HL-60/S4 (cell line): ENCODE measurements around the gene ATXN7L1.

Experiments
- in situ Hi-C: fragments of 300-500 bp; cut with MboI; formaldehyde crosslinking; loops from 2 replicates; pipeline ENCODE4 v1.14.3; 2022; ENCODE audit warnings: low sequenced_read_pairs

Gene ATXN7L1

GRCh38 chr7:105786520-105787470, 89.6 kb downstream of the ATXN7L1 start:
- in situ Hi-C loops = no loop called here

DNA sequence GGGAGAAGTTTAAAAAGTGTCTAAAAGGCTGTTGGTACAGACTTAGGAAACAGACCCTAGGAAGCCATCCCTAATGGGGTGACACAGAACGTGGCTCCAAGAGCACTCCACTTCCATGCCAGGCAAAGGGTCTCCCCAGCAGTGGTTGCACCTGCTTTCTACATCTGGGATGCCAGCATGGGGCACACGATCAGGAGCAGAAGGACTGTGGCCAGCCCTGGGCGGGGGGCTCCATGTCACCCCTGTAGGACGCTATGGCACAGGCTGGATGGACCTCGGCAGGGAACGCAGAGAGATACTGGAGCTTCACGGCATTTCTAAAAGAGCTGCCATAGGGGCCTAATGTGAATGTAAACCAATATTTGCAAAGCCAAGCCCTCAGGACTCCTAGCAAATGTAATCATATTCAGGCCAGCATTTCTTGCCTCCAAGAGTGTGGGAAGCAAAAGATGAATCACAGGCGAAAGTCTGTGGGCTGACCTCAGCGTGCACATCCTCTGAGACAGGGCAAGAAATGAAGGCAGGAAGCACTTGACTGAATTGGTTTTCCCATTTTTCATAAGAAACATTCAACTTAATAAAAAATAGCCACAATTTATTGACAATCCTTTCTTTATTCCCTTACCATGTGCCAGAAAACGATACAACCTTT, 93.9 kb downstream of the ATXN7L1 start:
- in situ Hi-C loops = no loop called here

GRCh38 chr7:105779856-105780780, 96.3 kb downstream of the ATXN7L1 start:
- in situ Hi-C loops = no loop called here

DNA sequence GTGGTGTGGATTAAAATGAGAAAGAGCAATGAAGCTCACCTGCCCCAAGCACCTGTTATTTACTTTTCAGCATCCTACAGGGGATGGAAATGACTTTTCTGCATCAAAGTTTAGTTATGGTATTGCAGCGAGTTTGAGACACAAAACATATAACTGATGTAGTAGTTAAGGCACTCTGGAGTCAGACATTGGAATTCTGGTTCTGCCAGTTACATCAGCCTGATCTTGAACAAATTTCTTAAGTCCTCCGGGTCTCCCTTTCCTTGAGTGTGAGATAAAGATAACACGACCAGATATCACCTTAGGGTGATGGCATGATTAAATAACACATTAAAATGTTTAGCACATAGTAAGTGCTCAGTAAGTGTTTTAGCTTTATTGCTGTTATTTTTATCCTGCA, 97.4 kb downstream of the ATXN7L1 start:
- in situ Hi-C loops = no loop called here

DNA sequence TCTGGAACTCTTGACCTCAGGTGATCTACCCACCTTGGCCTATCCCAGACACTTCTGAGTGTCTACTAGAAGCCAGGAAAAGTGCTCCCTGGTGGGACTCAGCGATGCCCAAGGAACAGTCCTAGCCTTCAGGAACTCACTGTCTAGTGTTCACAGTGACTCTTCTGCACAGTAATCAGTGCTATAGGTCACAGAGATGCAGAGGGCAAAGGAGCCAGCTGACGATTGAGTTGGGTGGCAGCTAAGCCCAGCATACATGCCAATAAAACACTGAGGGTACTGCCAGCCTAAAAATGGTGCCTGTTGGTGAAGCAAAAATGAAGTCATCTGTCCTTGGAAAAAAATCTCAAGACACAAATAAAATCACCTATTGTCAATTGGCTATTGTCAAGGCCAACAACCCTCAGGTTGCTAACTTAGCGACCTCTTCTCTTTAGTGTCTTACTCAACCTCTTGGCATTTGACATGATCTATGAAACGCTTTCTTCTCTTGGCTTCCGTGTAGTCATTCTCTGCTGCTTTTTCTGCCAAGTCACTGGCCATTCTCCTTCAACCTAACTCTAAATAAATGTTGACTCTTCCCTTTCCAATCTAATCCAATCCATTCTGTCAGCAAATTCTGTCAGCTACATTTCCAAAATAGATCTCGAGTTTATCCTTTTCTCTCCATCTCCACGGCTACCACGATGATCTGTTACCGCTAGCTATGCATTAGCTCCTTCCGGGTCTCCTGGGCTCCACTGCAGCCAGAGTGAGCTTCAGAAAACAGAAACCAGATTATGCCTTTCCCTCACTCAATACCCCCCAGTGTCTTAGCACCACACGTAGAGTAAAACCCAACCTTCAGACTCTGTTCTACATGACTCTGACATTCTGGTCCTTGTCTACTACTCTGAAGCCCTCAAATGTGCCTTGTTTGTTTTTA, 99.2 kb downstream of the ATXN7L1 start:
- in situ Hi-C loops = no loop called here

DNA sequence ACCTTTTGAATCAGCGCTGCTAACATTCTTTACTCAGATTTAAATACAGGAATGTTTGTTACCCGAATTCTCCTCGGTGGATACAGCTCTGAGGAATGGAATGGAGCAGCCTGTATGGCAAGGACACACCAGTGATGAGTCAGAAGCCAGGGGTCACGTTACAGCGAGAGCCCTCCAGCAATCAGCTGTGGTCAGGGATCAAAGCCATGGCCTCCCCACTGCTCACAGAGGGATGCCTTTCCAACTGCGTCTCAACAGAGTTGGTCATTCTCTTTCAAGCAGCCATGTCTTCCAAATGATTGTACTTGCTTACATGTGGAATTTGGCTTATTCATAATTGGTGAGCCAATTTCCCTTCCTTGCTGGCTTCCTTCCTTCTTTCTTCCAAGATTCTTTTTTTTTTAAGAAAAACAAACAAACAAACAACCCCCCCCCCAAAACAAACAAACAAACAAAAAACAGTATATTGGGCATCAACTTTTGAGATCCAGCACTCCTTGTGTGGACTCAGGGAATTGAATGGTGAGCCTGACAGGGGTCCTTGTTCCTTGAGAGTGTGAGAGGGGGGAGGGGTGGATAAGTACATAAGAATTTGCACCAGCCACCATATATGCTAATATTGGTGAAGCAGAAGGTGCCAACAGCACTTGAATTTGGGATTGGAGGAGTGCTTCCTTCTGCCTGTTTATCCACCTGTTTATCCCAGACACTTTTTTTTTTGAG, 100.2 kb downstream of the ATXN7L1 start:
- in situ Hi-C loops = no loop called here

DNA sequence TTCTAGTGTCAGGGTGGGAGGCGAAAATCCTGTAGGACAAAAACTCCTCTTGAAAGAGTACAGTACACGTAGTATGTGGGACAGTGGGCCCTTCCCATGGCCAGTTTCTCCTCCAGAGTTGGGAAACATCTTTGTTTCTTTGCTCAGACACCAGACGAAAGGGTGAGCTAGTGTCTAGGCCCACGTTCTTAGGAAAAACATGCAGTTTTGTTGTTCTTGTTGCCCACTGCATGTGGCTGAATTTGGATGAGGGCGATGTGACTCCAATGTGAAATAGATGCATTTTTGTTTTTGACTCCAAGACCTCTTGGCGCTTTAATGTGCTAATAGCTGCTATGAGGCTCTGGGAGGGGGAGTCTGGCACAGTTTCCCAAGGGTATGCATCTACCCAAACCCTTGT, 100.8 kb downstream of the ATXN7L1 start:
- in situ Hi-C loops = no loop called here

DNA sequence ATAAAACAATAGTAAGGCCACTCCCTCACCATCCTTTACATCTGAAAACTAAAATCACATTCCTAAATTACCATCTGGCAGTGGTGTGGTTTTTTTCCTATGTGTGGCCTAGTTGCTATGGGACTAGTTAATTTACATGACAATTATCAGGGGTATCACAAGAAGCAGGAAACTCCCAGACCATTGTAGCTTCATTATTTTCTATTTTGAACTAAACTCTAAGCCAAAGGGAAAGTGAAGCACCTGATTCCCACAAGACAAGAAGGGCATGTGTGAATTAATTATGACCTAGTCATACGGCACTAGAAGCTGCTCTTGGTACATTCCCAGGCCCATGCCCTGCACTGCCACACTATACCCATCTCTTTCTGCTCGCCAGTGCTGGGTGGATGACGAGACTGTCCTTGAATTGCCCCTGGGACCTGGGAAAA, 103.4 kb downstream of the ATXN7L1 start:
- in situ Hi-C loops = loop anchor here (25.0 kb wide), 2 partner anchors 264 to 389 kb away; no protein-coding TSS in a partner anchor

GRCh38 chr7:105769901-105770628, 106.3 kb downstream of the ATXN7L1 start:
- in situ Hi-C loops = loop anchor here (25.0 kb wide), 2 partner anchors 267 to 392 kb away; no protein-coding TSS in a partner anchor

GRCh38 chr7:105768898-105769507, 107.4 kb downstream of the ATXN7L1 start:
- in situ Hi-C loops = loop anchor here (25.0 kb wide), 2 partner anchors 268 to 393 kb away; no protein-coding TSS in a partner anchor

DNA sequence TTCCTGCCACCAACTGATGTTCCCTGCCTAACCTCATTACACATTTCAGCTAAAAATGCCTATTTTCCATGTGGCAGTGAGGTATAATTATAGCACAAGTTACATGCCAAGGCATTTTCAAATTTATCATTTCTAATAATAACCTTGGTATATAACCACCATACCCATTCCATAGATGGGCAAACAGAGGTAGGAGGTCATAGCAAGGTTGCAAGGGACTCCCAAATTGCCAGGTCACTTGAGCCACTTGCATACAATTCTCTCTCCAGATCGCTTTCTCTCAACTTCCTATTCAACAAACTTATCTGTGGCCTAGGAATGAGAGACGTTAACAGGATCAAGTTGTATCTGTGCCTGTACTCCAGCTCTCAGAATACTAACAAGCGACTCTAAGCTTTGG, 108.3 kb downstream of the ATXN7L1 start:
- in situ Hi-C loops = loop anchor here (25.0 kb wide), 2 partner anchors 269 to 394 kb away; no protein-coding TSS in a partner anchor

DNA sequence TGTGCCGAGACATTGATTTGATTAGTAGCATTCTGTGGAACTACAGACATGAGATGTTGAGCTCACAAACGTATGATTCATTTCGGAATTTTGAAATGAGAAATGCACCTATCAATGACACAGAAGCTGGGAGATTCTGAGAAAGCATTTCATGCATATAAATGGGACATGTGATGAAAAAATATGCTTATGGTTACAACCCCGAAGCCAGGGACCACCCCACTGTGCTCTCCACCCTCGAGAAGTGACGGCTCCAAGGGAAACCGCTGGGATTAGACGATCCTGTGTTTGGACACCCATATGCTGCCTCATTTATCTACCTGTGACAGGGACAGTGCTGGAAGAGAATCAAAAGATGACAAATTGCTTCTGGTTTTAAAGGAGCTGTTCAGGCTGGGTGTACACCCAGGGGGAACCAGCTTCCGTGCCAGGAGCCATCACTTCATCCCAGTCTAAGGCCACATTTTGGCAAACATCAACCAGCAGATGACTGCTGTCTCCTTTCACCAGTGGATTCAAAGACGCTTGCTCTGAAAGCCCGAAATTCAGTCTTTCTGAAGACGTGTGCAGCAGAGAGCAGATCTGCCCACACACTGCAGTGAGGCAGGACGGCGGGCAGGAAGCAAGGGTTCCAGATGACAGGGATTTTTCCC, 109.9 kb downstream of the ATXN7L1 start:
- in situ Hi-C loops = loop anchor here (25.0 kb wide), 2 partner anchors 271 to 396 kb away; no protein-coding TSS in a partner anchor

- in situ Hi-C loops = loop anchor here (25.0 kb wide), 2 partner anchors 271 to 396 kb away; no protein-coding TSS in a partner anchor
Measured at GRCh38 chr7:105765846-105766245, 110.6 kb downstream of the ATXN7L1 start.

DNA sequence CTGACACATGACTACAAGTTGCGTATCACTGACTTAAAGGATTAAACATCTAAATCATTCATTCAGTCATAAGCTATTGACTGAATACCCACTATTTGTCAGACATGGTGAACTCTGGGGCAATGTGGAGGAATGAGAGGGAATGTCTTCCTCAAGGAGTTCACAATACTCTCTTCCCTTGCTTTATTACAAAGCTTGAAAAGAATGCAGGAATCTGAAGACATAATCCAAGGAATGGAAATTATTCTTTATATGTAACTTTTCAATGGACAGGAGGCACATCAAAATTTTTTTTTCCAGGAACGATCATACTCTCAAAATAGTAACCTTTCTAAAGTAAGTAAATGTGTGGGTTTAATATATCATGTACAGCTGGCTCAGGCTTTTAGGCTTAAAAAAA, 111.9 kb downstream of the ATXN7L1 start:
- in situ Hi-C loops = loop anchor here (25.0 kb wide), 2 partner anchors 273 to 398 kb away; no protein-coding TSS in a partner anchor

- in situ Hi-C loops = loop anchor here (25.0 kb wide), 2 partner anchors 277 to 402 kb away; no protein-coding TSS in a partner anchor
Measured at GRCh38 chr7:105760551-105761447, 115.6 kb downstream of the ATXN7L1 start.
